ENCODE results near the gene KCNQ2. TPM values are rescaled to one million over a fixed set of nuclear protein-coding genes. Genes with fewer than 3 reads are reported as not detected.

KCNQ2 gene
- total RNA-seq, 1 experiment from 2014 or later = 0.38 TPM

- DNase-seq = no peak
- Mint-ChIP-seq H3K27me3 (ENCODE audit: unreplicated experiment) (peaks cover 100% of the 10 kb centered on the region), H3K4me3 (ENCODE audit: low read depth, unreplicated experiment) (no peak overlapping the region), H3K27ac (ENCODE audit: unreplicated experiment) (no peak overlapping the region), H3K36me3 (ENCODE audit: insufficient read depth, unreplicated experiment) (no peaks in the 10 kb centered on the region), H3K9me3 (ENCODE audit: low read depth, unreplicated experiment) (no peaks in the 10 kb centered on the region), H3K4me1 (ENCODE audit: low read depth, unreplicated experiment) (no peaks in the 10 kb centered on the region)
- intact Hi-C loops (cut with micrococcal nuclease; ENCODE audit: unreplicated experiment) = no loop called here
- TF ChIP-seq, protein P1, sequence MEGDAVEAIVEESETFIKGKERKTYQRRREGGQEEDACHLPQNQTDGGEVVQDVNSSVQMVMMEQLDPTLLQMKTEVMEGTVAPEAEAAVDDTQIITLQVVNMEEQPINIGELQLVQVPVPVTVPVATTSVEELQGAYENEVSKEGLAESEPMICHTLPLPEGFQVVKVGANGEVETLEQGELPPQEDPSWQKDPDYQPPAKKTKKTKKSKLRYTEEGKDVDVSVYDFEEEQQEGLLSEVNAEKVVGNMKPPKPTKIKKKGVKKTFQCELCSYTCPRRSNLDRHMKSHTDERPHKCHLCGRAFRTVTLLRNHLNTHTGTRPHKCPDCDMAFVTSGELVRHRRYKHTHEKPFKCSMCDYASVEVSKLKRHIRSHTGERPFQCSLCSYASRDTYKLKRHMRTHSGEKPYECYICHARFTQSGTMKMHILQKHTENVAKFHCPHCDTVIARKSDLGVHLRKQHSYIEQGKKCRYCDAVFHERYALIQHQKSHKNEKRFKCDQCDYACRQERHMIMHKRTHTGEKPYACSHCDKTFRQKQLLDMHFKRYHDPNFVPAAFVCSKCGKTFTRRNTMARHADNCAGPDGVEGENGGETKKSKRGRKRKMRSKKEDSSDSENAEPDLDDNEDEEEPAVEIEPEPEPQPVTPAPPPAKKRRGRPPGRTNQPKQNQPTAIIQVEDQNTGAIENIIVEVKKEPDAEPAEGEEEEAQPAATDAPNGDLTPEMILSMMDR (IDR thresholded peaks at IDR 0.05; ENCODE audit: unreplicated experiment) = no peak
- CTCF ChIA-PET = interaction anchor here (0.7 to 1.5 kb wide), 2 partner anchors 9 to 162 kb away, joined by 3 to 4 read pairs; no protein-coding TSS in a partner anchor
- no TSS peak for BruUV-seq (replicated peaks)
These were observed 99.2 kb downstream of the KCNQ2 start for GRCh38 chr20:63372971-63373885.

DNA sequence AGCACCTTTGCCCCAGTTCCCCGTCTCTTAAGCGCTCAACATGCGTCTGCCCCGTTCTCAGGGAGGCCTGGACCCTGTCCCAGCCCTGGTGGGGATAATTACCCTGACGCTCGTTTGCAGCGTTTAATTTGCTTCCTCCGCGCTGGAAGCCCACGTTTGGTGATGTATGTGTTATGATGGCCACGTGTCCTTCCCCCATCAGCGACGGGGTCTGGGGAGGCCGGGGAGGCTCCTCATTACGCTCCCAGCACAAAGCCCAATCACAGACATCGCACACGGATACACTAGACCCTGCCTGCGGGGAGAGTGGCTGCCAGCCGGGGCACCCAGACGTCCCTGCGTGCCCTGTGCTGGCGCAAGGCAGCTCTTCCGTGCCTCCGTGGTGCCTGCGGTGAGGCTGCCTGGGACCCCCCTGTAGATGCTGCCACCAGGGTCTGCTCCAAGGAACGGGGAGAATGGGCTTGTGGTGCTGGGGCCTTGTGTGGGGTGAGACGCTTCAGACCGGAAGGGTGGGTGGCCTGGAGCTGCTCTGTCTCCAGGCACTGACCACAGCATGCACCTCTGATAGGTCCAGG lies 101.1 kb downstream of the KCNQ2 start:
- CTCF ChIA-PET = interaction anchor here (0.6 kb wide), 1 partner anchor 8 kb away, joined by 3 read pairs; no protein-coding TSS in a partner anchor
- H3K27ac Mint-ChIP-seq (ENCODE audit: unreplicated experiment) = no peak overlapping the region
- no peaks in the 10 kb centered on the region for H3K4me1 Mint-ChIP-seq (ENCODE audit: low read depth, unreplicated experiment)

GRCh38 chr20:63370618-63371187 lies 101.8 kb downstream of the KCNQ2 start:
- H3K27me3 Mint-ChIP-seq (ENCODE audit: unreplicated experiment) = peaks cover 100% of the 10 kb centered on the region
- intact Hi-C loops (cut with micrococcal nuclease; ENCODE audit: unreplicated experiment) = no loop called here
- BruUV-seq (replicated peaks) = no TSS peak

More for the DNA sequence above, 101.1 kb downstream of the KCNQ2 start:
- no peak for DNase-seq
- Mint-ChIP-seq H3K36me3 (ENCODE audit: insufficient read depth, unreplicated experiment) (no peaks in the 10 kb centered on the region), H3K9me3 (ENCODE audit: low read depth, unreplicated experiment) (no peaks in the 10 kb centered on the region), H3K4me3 (ENCODE audit: low read depth, unreplicated experiment) (no peak overlapping the region), H3K27me3 (ENCODE audit: unreplicated experiment) (peaks cover 100% of the 10 kb centered on the region)
- TF ChIP-seq, protein P1 (IDR thresholded peaks at IDR 0.05; ENCODE audit: unreplicated experiment) = no peak
- BruUV-seq (replicated peaks) = no TSS peak
- intact Hi-C loops (cut with micrococcal nuclease; ENCODE audit: unreplicated experiment) = no loop called here

More at GRCh38 chr20:63370618-63371187, 101.8 kb downstream of the KCNQ2 start:
- H3K4me1 Mint-ChIP-seq (ENCODE audit: low read depth, unreplicated experiment) = no peaks in the 10 kb centered on the region
- H3K4me3 Mint-ChIP-seq (ENCODE audit: low read depth, unreplicated experiment) = no peak overlapping the region
- DNase-seq = no peak
- TF ChIP-seq, protein P1 (IDR thresholded peaks at IDR 0.05; ENCODE audit: unreplicated experiment) = no peak
- no peaks in the 10 kb centered on the region for H3K36me3 Mint-ChIP-seq (ENCODE audit: insufficient read depth, unreplicated experiment)
- CTCF ChIA-PET = interaction anchor here (0.6 to 1.2 kb wide), 2 partner anchors 9 to 61 kb away, joined by 3 to 5 read pairs; no protein-coding TSS in a partner anchor
- no peaks in the 10 kb centered on the region for H3K9me3 Mint-ChIP-seq (ENCODE audit: low read depth, unreplicated experiment)
- no peak overlapping the region for H3K27ac Mint-ChIP-seq (ENCODE audit: unreplicated experiment)
